NCI-H128 (cell line): ENCODE data around the gene MAP1S.
A peak's percentile ranks its signal among the peaks of the same experiment; 100 is the strongest.

Experiments
- DNase-seq: peaks from one replicate; lab custom pipeline; 2025; ENCODE audit not compliant: unreplicated experiment; lab: John Stamatoyannopoulos, UW

The MAP1S gene

GRCh38 chr19:17734146-17734545, 14.9 kb downstream of the MAP1S start:
- DNase-seq = no peak

GRCh38 chr19:17735410-17735809, 16.1 kb downstream of the MAP1S start:
- no peak for DNase-seq

- no peak for DNase-seq
Observed at GRCh38 chr19:17737690-17738153, 18.4 kb downstream of the MAP1S start.

DNA sequence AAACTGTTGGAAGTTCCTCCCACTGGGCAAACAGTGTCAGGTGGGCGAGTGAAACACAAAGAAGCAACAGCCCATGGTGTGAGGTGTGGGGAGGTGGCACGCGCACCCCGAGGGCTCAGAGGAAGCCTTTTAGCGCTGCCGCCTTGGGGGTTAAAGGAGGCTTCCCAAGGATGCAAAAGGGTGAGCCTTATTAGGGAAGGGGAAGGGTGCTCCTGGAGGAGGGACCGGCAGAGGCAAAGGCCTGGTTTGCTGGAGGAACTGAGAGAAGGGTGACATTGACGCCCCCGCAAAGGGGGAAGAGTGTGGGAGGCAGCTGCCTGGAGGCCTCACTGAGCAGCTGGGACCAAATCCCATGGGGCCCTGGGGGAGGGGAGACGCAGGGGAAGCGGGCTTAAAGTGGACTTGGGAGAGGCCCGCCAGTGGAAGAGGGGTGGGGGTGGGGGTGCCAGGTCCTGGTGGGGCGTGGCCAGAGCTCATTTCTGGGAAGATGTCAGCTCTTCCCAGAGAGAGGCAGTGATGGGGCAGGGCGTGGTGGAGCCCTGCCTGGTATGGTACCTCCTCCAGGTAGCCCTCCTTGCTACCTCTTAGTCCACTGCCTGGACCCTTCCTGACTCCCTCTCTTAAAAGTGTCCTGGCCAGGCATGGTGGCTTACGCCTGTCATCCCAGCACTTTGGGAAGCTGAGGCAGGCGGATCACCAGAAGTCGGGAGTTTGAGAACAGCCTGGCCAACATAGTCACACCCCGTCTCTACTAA, 20.0 kb downstream of the MAP1S start:
- no peak for DNase-seq

- DNase-seq = no peak
Observed at GRCh38 chr19:17741456-17741855, 22.2 kb downstream of the MAP1S start.

DNA sequence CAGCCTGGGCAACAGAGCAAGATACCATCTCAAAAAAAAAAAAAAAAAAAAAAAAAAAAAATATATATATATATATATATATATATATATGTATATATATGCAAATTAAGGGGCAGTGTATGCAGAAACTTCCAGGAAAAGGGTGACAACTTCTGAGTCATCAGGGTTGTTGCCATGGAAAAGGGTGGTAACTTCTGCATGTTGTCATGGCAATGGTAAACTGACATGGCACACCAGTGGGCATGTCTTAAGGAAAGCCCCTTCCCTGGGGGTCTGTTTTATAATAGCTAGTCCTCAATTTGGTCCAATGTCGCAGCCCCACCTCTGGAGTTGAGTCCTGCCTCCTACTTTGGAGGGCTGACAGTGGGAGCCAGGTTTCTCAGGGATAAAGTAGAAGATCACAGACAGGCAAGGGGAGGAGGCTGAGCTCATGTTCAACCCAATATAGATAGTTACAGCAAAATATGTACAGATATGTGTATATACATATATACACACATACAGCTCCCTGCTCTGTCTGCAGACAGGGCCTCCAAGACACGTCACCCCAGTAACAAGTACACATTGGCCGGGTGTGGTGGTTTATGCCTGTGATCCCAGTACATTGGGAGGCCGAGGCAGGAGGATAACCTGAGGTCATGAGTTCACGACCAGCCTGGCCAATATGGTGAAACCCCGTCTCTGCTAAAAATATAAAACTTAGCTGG, 24.7 kb downstream of the MAP1S start:
- no peak for DNase-seq

GRCh38 chr19:17747205-17748098, 28.2 kb downstream of the MAP1S start:
- peak; percentile 79 for DNase-seq

- DNase-seq = no peak
Observed at GRCh38 chr19:17748884-17749638, 29.8 kb downstream of the MAP1S start.

DNA sequence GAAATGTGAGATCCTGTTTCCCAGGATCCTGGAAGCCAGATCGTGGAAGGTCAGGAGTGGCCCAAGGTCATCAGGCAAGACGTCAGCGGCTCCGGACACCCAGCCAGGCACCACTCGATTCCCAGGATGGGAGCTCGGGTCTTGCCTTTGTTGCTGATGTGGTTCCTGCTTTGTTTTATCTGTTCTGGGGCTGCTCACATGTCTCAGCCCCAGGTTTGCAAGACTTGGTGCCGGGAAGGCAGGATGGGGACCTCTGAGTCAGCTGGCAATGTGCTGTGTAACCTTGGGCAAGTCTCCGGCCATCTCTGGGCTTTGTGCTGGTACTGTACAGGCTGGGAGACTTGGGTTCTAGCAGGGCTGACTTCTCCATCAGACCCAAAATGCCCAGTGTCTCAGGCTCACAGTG, 30.6 kb downstream of the MAP1S start:
- no peak for DNase-seq

DNA sequence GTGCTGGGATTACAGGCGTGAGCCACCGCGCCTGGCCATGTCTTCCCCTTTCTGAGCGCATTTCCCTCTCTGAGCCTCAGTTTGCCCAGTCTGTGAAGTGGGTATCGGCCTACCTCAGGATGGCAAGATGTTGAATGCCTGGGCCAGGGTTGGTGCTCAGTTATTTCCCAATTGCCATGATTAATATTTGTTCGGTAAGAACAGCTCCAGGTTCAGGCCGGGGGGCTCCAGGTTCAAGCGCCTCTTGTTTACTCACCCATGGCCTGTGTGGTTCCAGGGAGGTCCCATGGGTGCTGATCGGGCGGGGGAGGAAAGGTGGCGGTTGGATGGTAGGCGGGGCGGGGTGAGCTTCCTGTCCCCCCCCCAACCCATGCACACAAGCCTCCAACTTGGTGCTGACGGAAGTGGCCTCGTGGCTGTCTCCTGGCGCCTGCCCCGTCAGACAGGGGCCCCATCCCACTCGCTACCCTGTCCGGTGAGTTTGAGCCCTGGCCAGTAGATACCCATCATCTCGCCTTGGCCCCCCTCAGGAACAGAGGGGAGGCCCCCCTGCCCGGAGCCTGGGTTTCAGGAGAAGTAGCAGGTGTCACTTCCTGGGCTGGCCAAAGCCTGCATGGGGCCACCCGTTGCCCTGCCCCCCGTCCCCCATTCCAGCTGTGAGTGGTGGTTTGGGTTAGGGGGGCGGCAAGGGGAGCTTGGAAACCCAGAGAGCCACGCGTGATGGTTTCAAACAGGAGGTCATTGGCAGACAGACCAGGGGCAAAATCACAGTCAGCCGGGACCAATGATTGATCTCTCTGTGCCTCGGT, 32.0 kb downstream of the MAP1S start, which contains the start of gene FCHO1:
TSS of gene FCHO1 (plus strand) at position 375 of the 809 bp plus-strand sequence. CDS start 3,688 bp downstream, outside the sequence.
- DNase-seq = no peak

DNA sequence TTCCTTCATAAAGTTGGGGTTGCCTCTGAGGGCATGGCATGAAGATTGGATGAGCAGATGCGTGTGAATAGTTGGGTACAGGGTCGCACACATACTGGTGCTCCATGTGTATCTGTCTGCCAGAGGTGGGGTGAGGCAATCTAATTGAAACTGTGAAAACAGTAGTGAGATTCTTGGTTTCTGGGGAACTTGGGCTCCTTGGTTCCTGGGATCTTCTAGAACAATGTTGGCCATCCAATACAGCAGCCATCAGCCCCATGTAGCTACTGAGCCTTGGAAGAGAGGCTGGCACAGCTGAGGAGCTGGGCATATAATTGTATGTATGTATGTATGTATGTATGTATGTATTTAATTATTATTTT, 32.6 kb downstream of the MAP1S start:
- no peak for DNase-seq

DNA sequence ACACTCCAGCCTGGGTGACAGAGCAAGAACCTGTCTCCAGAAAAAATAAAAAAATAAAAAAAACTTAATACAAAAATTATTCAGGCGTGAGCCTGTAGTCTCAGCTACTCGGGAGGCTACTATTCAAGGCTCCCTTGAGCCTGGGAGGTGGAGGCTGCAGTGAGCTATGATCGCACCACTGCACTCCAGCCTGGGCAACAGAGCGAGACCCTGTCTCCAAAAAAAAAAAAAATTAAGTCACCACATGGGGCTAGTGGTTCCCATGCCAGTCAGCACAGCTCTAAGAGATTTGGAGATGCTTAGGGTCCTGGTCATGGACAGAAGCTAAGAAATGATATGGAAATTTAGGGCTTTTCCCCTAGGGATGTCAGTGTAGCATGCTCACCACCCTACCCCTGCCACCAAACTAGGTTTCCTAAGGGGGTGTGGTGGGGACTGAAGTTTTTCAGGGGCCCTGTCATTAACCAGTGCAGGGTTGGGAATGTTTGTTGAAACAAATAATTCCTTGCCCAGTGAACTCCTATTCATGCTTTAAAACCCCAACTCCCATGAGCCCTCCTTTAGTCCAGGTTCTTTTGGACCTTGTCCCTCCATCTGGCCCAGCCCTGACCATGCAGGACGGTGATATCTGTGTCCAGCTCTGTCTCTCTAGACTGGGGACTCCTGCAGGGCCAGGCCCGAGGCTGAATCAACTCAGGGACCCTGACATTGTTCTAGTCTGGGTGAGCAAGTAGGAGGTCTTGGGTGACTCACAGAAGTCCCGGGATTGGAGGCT, 33.8 kb downstream of the MAP1S start:
- DNase-seq = no peak

GRCh38 chr19:17753976-17754375, 34.7 kb downstream of the MAP1S start:
- no peak for DNase-seq

DNA sequence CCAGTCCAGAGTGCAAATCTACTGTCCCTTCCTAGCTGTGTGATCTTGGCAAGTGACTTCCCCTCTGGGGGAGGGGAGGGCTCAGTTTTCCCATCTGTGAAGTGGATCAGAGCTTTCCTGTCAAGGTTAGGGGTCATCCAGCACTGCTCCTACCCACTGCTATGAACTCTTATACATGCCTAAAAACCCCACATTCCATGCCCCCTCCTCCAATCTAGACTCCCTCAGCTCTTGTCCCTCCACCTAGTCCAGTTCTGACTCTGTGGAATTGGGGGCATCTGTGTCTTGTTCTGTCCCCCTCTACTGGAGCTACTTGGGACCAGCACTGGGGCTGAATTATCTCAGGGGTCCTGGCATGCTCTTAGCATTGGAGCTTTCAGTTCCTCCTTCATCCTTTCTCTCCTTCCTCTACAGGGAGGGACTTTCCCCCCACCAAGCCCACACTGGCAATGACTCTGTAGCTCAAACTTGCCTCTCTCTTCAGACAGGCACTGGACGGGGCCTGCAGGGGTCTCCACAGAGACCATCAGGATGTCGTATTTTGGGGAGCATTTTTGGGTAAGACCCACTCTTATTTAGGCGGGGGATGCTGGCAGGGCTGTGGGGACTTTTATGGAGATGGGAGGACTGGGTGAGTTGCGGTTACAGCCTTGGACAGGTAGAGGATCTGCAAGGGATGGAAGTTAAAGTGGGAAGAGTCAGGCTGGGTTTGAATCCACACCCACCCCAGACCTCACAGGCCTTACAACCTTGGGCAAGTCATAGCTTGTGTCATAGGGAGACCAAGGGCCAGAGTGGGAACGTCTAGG, 35.6 kb downstream of the MAP1S start:
- DNase-seq = no peak

GRCh38 chr19:17755443-17755890, 36.2 kb downstream of the MAP1S start:
- DNase-seq = no peak

DNA sequence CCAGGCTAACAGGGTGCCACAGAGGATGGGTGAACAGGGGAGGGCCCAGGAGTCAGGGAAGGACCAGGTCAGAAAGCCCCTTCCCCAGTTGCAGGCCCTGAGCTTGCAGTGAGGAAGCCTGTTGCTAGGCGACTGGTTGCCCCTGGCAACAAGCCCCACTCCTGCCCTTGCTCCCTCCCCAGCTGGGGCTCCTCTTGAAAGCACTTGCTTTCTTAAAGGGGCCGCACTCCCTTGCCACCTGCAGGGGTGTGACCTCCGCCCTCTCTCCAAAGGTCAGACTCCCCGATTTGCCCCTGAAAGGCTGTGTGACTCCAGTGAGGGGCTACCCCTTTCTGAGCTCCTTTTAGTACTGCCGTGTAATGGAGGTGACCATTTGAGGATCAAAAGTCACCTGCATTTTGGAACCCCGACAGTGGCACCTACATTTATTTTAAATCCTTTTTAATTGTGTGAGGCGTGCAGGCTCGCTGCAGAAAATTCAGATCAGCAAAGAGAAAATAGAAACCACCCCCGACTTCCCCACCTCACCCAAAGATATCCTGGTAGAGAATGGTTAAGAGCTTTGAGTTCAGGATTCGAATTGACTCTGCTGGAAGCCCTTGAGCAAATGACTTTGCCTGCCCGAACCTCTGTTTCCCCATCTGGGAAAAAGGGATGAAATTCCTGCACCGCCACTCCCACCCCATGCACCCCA, 36.8 kb downstream of the MAP1S start:
- peak; percentile 62 for DNase-seq

DNA sequence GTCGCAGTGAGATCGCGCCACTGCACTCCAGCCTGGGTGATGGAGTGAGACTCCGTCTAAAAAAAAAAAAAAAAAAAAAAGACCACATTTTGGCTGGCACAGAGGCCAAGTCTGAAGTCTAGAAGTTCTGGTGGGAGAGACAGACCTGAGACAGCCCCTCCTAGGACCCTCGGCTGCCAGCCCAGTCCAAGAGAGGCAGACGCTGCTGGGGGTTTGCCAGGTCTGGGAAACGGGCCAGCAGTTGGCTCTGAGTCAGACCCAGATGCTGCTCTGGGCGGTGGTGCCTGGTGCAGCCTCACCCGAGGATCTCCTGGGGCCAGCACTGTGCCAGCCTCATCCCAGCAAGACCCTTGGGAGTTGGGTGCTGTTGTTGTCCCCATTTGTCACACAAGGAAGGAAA, 37.8 kb downstream of the MAP1S start:
- DNase-seq = no peak

DNA sequence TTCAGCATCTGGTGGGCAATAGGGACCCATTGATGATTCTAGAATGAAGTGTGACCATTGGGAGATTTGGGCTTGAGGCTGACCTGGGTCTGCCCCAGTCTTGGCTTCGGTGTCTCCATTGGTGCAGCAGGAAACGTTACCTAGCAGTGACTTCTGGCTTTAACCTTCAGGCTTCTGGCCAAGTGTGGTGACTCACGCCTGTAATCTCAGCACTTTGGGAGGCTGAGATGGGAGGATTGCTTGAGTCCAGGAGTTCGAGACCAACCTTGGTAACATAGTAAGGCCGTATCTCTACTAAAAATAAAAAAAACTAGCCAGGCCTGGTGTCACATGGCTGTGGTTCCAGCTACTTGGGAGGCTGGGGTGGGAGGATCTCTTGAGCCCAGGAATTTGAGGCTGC, 39.2 kb downstream of the MAP1S start:
- DNase-seq = no peak
